NCI-H2107 (cell line): ENCODE data around the gene PHF10.

Experiments used
- DNase-seq: peaks from one replicate; lab custom pipeline; 2025; lab: John Stamatoyannopoulos, UW

The PHF10 gene

GRCh38 chr6:169677096-169677495, 47.2 kb downstream of the PHF10 start:
- DNase-seq: no peak

GRCh38 chr6:169675011-169675410, 49.3 kb downstream of the PHF10 start:
- DNase-seq: no peak

- DNase-seq: no peak
Observed at GRCh38 chr6:169671563-169671962, 52.7 kb downstream of the PHF10 start.

GRCh38 chr6:169669889-169670288, 54.4 kb downstream of the PHF10 start:
- DNase-seq: no peak

GRCh38 chr6:169669147-169669546, 55.2 kb downstream of the PHF10 start:
- DNase-seq: no peak

GRCh38 chr6:169668203-169668847, 56.0 kb downstream of the PHF10 start:
- no peak for DNase-seq

- no peak for DNase-seq
Observed at GRCh38 chr6:169667716-169668115, 56.6 kb downstream of the PHF10 start.

GRCh38 chr6:169666441-169666840, 57.9 kb downstream of the PHF10 start:
- no peak for DNase-seq

GRCh38 chr6:169665289-169665688, 59.0 kb downstream of the PHF10 start:
- peak; percentile 37 for DNase-seq

GRCh38 chr6:169664227-169664626, 60.1 kb downstream of the PHF10 start:
- no peak for DNase-seq

GRCh38 chr6:169663468-169663867, 60.8 kb downstream of the PHF10 start:
- no peak for DNase-seq

- no peak for DNase-seq
Observed at GRCh38 chr6:169661391-169661756, 62.9 kb downstream of the PHF10 start.

- DNase-seq: no peak
Observed at GRCh38 chr6:169660751-169661390, 63.4 kb downstream of the PHF10 start.

- no peak for DNase-seq
Observed at GRCh38 chr6:169659820-169660610, 64.3 kb downstream of the PHF10 start.

GRCh38 chr6:169657284-169657610, 67.1 kb downstream of the PHF10 start:
- DNase-seq: no peak

GRCh38 chr6:169656546-169657283, 67.6 kb downstream of the PHF10 start:
- DNase-seq: no peak

GRCh38 chr6:169654598-169655391, 69.5 kb downstream of the PHF10 start:
- no peak for DNase-seq
